Measurements from ENCODE around the gene PODNL1.

DNA sequence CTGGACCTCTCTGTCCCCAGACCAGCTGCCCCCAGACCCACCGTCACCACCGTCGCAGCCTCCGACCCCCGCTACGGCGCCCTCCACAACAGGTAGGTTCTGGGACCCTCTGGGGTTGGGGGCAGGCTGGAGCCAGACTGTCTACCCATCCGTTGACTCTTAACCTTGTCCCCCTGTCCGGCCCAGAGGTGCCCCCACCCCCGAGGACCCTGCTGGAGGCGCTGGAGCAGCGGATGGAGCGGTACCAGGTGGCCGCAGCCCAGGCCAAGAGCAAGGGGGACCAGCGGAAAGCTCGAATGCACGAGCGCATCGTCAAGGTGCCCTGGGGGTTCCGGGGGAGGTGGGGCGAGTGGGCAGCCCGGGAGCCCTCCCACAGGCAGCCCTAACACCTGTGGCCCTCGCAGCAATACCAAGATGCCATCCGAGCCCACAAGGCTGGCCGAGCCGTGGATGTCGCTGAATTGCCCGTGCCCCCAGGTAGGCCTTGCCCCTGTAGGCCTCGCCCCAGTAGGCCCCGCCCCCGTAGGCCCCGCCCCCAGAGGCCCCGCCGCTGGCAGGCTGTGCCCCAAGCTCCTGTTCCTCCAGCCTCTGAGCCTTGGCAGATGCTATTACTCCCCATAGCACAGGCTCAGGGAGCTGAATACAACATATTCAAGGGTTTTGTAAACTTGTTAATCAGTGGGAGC, 19.3 kb downstream of the PODNL1 start:
- no peak for TF ChIP-seq CTCF (optimal IDR thresholded peaks at IDR 0.05 in 1 of 3, IDR thresholded peaks at IDR 0.05 in 1 of 3, conservative IDR thresholded peaks at IDR 0.05 in 1 of 3; ENCODE audit: extremely low read depth in 1 of 3, insufficient read depth in 2 of 3, low read length in 3 of 3)
- no peak for TF ChIP-seq EZH2 (IDR thresholded peaks at IDR 0.05; ENCODE audit: low read length)

Measured in keratinocyte (primary cell).